Myometrial cell (primary cell): ENCODE data around the gene FAM222B. TPM values are rescaled to one million over a fixed set of nuclear protein-coding genes. Genes with fewer than 3 reads are reported as not detected.

Experiments
- total RNA-seq: library from RNA; depleted of rRNA; stranded (reverse); fragments of >200 nt; gene quantifications from 2 replicates; pipeline ENCODE4 v1.2.3, GENCODE V29; 2015

The FAM222B gene
- total RNA-seq = 4.8 and 6.6 TPM in 2 replicates

GRCh38 chr17:28842282-28843012, at the start of gene FAM222B:
Gene FAM222B, minus strand, starts transcription at chr17:28842790. Its CDS starts 76,123 bp downstream, at chr17:28766667.

GRCh38 chr17:28854457-28855335, 12.1 kb upstream of the FAM222B start, which contains the start of gene ERAL1:
Gene ERAL1, plus strand, starts transcription at chr17:28855016. Its CDS starts 19 bp downstream, at chr17:28855035.

GRCh38 chr17:28743243-28744103, 99.1 kb downstream of the FAM222B start, which contains the start of gene TRAF4:
Gene TRAF4, plus strand, starts transcription at chr17:28744011. Its CDS starts 102 bp downstream, at chr17:28744113.

GRCh38 chr17:28728364-28729200, 114.0 kb downstream of the FAM222B start, which contains the start of gene NEK8:
Gene NEK8, plus strand, starts transcription at chr17:28728788. Its CDS starts 26 bp downstream, at chr17:28728814.

GRCh38 chr17:28726226-28726626, 116.4 kb downstream of the FAM222B start, which contains the start of gene TLCD1:
Gene TLCD1, minus strand, starts transcription at chr17:28726233. Its CDS starts 136 bp downstream, at chr17:28726097.

GRCh38 chr17:28717578-28718332, 124.8 kb downstream of the FAM222B start, which contains the start of gene RAB34:
Gene RAB34, minus strand, starts transcription at chr17:28717868. Its CDS starts 602 bp downstream, at chr17:28717266.

GRCh38 chr17:28711723-28712031, 130.9 kb downstream of the FAM222B start, which contains the start of gene PROCA1:
Gene PROCA1, minus strand, starts transcription at chr17:28711888. Its CDS starts 228 bp downstream, at chr17:28711660.

Other genes with a start within 250 kb of the FAM222B start
- gene SPAG5, start 243.8 kb downstream of the FAM222B start, total RNA-seq = 43.2 and 48.1 TPM in 2 replicates
- gene RSKR, start 228.6 kb downstream of the FAM222B start, total RNA-seq = 0.35 and 0.58 TPM in 2 replicates
- 88.2 and 114 TPM in 2 replicates for gene BLTP2, start 197.6 kb downstream of the FAM222B start, total RNA-seq
- gene SDF2, start 180.9 kb downstream of the FAM222B start, total RNA-seq = 49.6 and 55.3 TPM in 2 replicates
- 19.6 and 24.1 TPM in 2 replicates for gene SUPT6H, start 180.6 kb downstream of the FAM222B start, total RNA-seq
- 0.18 and 2.3 TPM in 2 replicates for gene PROCA1, start 130.9 kb downstream of the FAM222B start, total RNA-seq
- gene RAB34, start 124.9 kb downstream of the FAM222B start, total RNA-seq = 403 and 461 TPM in 2 replicates
- 511 and 592 TPM in 2 replicates for gene RPL23A, start 122.8 kb downstream of the FAM222B start, total RNA-seq
- 10.4 and 10.8 TPM in 2 replicates for gene TLCD1, start 116.6 kb downstream of the FAM222B start, total RNA-seq
- 2.1 and 34.3 TPM in 2 replicates for gene NEK8, start 114.0 kb downstream of the FAM222B start, total RNA-seq
- gene TRAF4, start 98.8 kb downstream of the FAM222B start, total RNA-seq = 28.2 and 38.3 TPM in 2 replicates
- 56.0 and 102 TPM in 2 replicates for gene ERAL1, start 12.2 kb upstream of the FAM222B start, total RNA-seq
- gene FLOT2, start 54.9 kb upstream of the FAM222B start, total RNA-seq = 60.4 and 66.9 TPM in 2 replicates
- 2.6 and 3.7 TPM in 2 replicates for gene DHRS13, start 60.3 kb upstream of the FAM222B start, total RNA-seq
- gene PHF12, start 108.7 kb upstream of the FAM222B start, total RNA-seq = 14.0 and 17.0 TPM in 2 replicates
- 1.2 TPM in 1 of 2 replicates, not detected in the other for gene SEZ6, start 163.2 kb upstream of the FAM222B start, total RNA-seq
- gene PIPOX, start 200.4 kb upstream of the FAM222B start, total RNA-seq = not detected in 2 replicates